HEK293 (cell line): ENCODE data around the gene CRTC1.

ENCODE experiments used
- FEZF1 ChIP-seq: fragments of 450-650 bp; formaldehyde crosslinking; IDR thresholded peaks from 2 replicates; pipeline ENCODE4 v1.5.1; 2016; ENCODE audit warnings: missing biosample characterization, missing genetic modification characterization
- ZBTB7A ChIP-seq: fragments of 450-650 bp; formaldehyde crosslinking; IDR thresholded peaks from 2 replicates; pipeline ENCODE4 v1.5.1; 2016; ENCODE audit warnings: low read depth, missing biosample characterization, missing genetic modification characterization
- ZBTB8A ChIP-seq: fragments of 450-650 bp; formaldehyde crosslinking; IDR thresholded peaks from 2 replicates; pipeline ENCODE4 v1.5.1; 2016; ENCODE audit warnings: missing biosample characterization, missing genetic modification characterization
- ZNF274 ChIP-seq, 2 experiments: fragments of 200-500 bp in 1 of 2; fragments of 450-650 bp in 1 of 2; sonication (Bioruptor generic) in 1 of 2; formaldehyde crosslinking in 1 of 2; IDR thresholded peaks; 2 replicates each; pipeline versions ENCODE4 v1.5.1 to v1.6.1; 2014 to 2016; ENCODE audit warnings: borderline replicate concordance in 1 of 2, inconsistent platforms in 1 of 2, low read length in 1 of 2, missing biosample characterization in 1 of 2, missing genetic modification characterization in 1 of 2
- ZNF416 ChIP-seq: fragments of 450-650 bp; formaldehyde crosslinking; IDR thresholded peaks from 2 replicates; pipeline ENCODE4 v1.5.1; 2016; ENCODE audit warnings: missing biosample characterization, missing genetic modification characterization
- TF ChIP-seq, protein P1 (sequence below): fragments of 450-650 bp; formaldehyde crosslinking; IDR thresholded peaks from 2 replicates; pipeline ENCODE4 v1.5.1; 2016; ENCODE audit warnings: missing biosample characterization, missing genetic modification characterization
- TF ChIP-seq, protein P2 (sequence below): fragments of 450-650 bp; formaldehyde crosslinking; IDR thresholded peaks from 2 replicates; pipeline ENCODE4 v1.5.1; 2016; ENCODE audit warnings: missing biosample characterization, missing genetic modification characterization
- TF ChIP-seq, protein P3 (sequence below): IDR thresholded peaks from 2 replicates; pipeline ENCODE4 v1.6.1; 2011; ENCODE audit warnings: mild to moderate bottlenecking, low read depth, low read length, borderline replicate concordance

DNA sequence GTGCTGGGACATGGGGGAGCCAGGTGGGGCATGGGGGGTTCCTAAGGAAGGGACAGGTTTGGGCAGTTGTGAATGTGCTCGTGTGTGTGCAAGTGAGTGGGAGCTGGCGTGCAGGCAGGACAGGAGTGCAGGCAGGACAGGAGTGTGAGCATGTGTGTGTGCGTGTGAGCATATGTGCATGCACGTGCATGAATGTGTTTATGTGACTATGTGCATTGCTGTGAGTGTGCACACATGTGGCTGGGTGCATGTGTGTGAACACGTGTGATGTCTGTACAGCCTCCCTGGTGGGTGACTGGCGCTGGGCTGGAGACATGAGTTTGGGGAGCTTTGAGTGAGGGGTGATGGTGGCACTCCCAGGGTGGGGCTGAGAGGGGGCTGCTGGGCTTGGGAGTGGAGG is 33.4 kb downstream of the CRTC1 start:
- TF ChIP-seq ZNF416 (tag by site-specific recombination) (no peak), FEZF1 (tag by site-specific recombination) (no peak), ZNF274 (IDR thresholded peaks at IDR 0.05; ENCODE audit: low read length) (no peak), ZNF274 (tag by site-specific recombination; IDR thresholded peaks at IDR 0.05; ENCODE audit: borderline replicate concordance) (no peak), ZBTB8A (tag by site-specific recombination) (no peak), ZBTB7A (tag by site-specific recombination) (no peak)
- TF ChIP-seq, protein P1, sequence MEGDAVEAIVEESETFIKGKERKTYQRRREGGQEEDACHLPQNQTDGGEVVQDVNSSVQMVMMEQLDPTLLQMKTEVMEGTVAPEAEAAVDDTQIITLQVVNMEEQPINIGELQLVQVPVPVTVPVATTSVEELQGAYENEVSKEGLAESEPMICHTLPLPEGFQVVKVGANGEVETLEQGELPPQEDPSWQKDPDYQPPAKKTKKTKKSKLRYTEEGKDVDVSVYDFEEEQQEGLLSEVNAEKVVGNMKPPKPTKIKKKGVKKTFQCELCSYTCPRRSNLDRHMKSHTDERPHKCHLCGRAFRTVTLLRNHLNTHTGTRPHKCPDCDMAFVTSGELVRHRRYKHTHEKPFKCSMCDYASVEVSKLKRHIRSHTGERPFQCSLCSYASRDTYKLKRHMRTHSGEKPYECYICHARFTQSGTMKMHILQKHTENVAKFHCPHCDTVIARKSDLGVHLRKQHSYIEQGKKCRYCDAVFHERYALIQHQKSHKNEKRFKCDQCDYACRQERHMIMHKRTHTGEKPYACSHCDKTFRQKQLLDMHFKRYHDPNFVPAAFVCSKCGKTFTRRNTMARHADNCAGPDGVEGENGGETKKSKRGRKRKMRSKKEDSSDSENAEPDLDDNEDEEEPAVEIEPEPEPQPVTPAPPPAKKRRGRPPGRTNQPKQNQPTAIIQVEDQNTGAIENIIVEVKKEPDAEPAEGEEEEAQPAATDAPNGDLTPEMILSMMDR (tag by site-specific recombination) = no peak
- TF ChIP-seq, protein P2, sequence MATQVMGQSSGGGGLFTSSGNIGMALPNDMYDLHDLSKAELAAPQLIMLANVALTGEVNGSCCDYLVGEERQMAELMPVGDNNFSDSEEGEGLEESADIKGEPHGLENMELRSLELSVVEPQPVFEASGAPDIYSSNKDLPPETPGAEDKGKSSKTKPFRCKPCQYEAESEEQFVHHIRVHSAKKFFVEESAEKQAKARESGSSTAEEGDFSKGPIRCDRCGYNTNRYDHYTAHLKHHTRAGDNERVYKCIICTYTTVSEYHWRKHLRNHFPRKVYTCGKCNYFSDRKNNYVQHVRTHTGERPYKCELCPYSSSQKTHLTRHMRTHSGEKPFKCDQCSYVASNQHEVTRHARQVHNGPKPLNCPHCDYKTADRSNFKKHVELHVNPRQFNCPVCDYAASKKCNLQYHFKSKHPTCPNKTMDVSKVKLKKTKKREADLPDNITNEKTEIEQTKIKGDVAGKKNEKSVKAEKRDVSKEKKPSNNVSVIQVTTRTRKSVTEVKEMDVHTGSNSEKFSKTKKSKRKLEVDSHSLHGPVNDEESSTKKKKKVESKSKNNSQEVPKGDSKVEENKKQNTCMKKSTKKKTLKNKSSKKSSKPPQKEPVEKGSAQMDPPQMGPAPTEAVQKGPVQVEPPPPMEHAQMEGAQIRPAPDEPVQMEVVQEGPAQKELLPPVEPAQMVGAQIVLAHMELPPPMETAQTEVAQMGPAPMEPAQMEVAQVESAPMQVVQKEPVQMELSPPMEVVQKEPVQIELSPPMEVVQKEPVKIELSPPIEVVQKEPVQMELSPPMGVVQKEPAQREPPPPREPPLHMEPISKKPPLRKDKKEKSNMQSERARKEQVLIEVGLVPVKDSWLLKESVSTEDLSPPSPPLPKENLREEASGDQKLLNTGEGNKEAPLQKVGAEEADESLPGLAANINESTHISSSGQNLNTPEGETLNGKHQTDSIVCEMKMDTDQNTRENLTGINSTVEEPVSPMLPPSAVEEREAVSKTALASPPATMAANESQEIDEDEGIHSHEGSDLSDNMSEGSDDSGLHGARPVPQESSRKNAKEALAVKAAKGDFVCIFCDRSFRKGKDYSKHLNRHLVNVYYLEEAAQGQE (tag by site-specific recombination) = no peak
- TF ChIP-seq, protein P3, sequence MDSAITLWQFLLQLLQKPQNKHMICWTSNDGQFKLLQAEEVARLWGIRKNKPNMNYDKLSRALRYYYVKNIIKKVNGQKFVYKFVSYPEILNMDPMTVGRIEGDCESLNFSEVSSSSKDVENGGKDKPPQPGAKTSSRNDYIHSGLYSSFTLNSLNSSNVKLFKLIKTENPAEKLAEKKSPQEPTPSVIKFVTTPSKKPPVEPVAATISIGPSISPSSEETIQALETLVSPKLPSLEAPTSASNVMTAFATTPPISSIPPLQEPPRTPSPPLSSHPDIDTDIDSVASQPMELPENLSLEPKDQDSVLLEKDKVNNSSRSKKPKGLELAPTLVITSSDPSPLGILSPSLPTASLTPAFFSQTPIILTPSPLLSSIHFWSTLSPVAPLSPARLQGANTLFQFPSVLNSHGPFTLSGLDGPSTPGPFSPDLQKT = no peak
